Spleen (tissue), 7 donors: ENCODE results near the gene NMUR1.

ENCODE experiments used
- CTCF ChIP-seq, 11 experiments: fragments of 200-600 bp in 7 of 11; fragments of 450-650 bp in 4 of 11; sonication (generic) in 4 of 11; IDR thresholded peaks in 8 of 11; conservative IDR thresholded peaks in 3 of 11; 1 replicate in 7 of 11; 2 replicates in 4 of 11; pipeline versions ENCODE4 v1.4.0 to v1.8.0; 2016 to 2021; ENCODE audit warnings: antibody characterized with exemption in 11 of 11, inconsistent platforms in 4 of 11, mild to moderate bottlenecking in 1 of 11
- POLR2A ChIP-seq, 3 donors: fragments of 450-650 bp; IDR thresholded peaks; one replicate each; pipeline ENCODE4 v1.5.1; 2017; ENCODE audit warnings: antibody characterized with exemption in 3 of 3, mild to moderate bottlenecking in 1 of 3
- donor health status: DM: no; HTN: no; CAD: no; lungs with moderate emphysema.
- donor health status: DM: no; HTN: no; CAD: no.
- donor health status: DM: no; HTN: no; CAD: no.

- TF ChIP-seq CTCF (IDR thresholded peaks at IDR 0.05 in 8 of 11, conservative IDR thresholded peaks at IDR 0.05 in 3 of 11) (no peak), POLR2A (IDR thresholded peaks at IDR 0.05) (no peak)
Measured at GRCh38 chr2:231552752-231553151, 22.5 kb upstream of the NMUR1 start.
